Measurements from ENCODE around the gene ACTN1.

The ACTN1 gene

GRCh38 chr14:68983191-68983590 lies 4.1 kb upstream of the ACTN1 start:
- H3K27ac ChIP-seq (ENCODE audit: low read depth, low read length): no peak overlapping the region
- no peak overlapping the region for H3K9ac ChIP-seq (ENCODE audit: low read length)
- H3K36me3 ChIP-seq (ENCODE audit: control insufficient read depth, insufficient read depth, low read length): no peaks in the 10 kb centered on the region
- H3K4me3 ChIP-seq (ENCODE audit: low read length): no peak overlapping the region
- H3K27me3 ChIP-seq (ENCODE audit: control insufficient read depth, insufficient read depth, low read length): no peaks in the 10 kb centered on the region
- H3K4me1 ChIP-seq (ENCODE audit: control insufficient read depth, insufficient read depth, low read length): peaks cover 17% of the 10 kb centered on the region

GRCh38 chr14:68982581-68982980 lies 3.5 kb upstream of the ACTN1 start:
- Histone ChIP-seq H3K9ac (ENCODE audit: low read length) (no peak overlapping the region), H3K4me3 (ENCODE audit: low read length) (no peak overlapping the region), H3K4me1 (ENCODE audit: control insufficient read depth, insufficient read depth, low read length) (peaks cover 17% of the 10 kb centered on the region), H3K27ac (ENCODE audit: low read depth, low read length) (no peak overlapping the region), H3K27me3 (ENCODE audit: control insufficient read depth, insufficient read depth, low read length) (no peaks in the 10 kb centered on the region), H3K36me3 (ENCODE audit: control insufficient read depth, insufficient read depth, low read length) (no peaks in the 10 kb centered on the region)

DNA sequence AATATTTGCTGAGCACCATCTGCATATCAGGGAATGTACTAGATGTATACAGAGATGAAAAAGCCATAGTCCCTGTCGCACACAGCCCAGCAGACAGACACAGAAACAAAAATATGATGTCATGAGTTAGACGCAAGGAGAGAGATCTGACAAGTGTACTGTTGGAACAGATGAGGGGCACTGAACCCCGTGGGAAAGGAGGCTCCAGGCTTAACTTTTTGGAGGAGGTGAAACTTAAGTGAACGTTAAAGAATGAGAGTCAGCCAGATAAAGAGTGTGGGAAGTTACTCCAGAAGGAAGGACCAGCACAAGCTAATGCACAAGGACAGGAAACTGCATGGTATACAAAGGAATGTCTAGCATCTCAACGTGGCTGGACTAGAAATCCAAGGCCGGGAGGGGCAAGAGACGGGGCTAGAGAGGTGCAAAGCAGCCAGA lies 2.5 kb upstream of the ACTN1 start:
- H3K4me1 ChIP-seq (ENCODE audit: control insufficient read depth, insufficient read depth, low read length): peaks cover 24% of the 10 kb centered on the region
- no peak overlapping the region for H3K27ac ChIP-seq (ENCODE audit: low read depth, low read length)
- H3K36me3 ChIP-seq (ENCODE audit: control insufficient read depth, insufficient read depth, low read length): no peaks in the 10 kb centered on the region
- H3K27me3 ChIP-seq (ENCODE audit: control insufficient read depth, insufficient read depth, low read length): no peaks in the 10 kb centered on the region
- no peak overlapping the region for H3K9ac ChIP-seq (ENCODE audit: low read length)
- no peak overlapping the region for H3K4me3 ChIP-seq (ENCODE audit: low read length)

DNA sequence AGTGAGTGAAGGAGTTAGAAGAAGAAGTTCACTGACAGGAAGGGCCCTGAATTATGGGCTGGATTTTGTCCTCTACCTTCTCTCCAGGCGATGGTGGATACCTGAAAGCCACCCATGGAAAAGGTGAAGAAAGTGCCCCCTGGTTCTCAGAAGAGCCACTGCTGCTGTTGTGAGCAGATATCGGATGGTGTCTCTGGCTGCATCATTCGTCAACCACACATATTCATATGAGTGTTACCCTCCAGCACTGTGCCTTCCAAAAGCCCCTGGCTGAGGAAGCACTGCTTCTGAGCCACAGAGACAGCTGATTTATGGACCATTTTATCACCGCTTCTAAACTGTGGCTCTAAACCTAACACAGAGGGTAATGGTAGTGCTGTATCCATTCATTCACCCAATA lies 2.0 kb upstream of the ACTN1 start:
- Histone ChIP-seq H3K4me1 (ENCODE audit: control insufficient read depth, insufficient read depth, low read length) (peaks cover 28% of the 10 kb centered on the region), H3K27me3 (ENCODE audit: control insufficient read depth, insufficient read depth, low read length) (no peaks in the 10 kb centered on the region), H3K4me3 (ENCODE audit: low read length) (no peak overlapping the region), H3K9ac (ENCODE audit: low read length) (no peak overlapping the region), H3K27ac (ENCODE audit: low read depth, low read length) (no peak overlapping the region), H3K36me3 (ENCODE audit: control insufficient read depth, insufficient read depth, low read length) (no peaks in the 10 kb centered on the region)

GRCh38 chr14:68979722-68980451 lies 785 bp upstream of the ACTN1 start:
- Histone ChIP-seq H3K9ac (ENCODE audit: low read length) (peak overlapping the region; percentile 55), H3K4me3 (ENCODE audit: low read length) (peak overlapping the region; percentile 78), H3K36me3 (ENCODE audit: control insufficient read depth, insufficient read depth, low read length) (no peaks in the 10 kb centered on the region), H3K27me3 (ENCODE audit: control insufficient read depth, insufficient read depth, low read length) (no peaks in the 10 kb centered on the region), H3K27ac (ENCODE audit: low read depth, low read length) (peak overlapping the region; percentile 100), H3K4me1 (ENCODE audit: control insufficient read depth, insufficient read depth, low read length) (peaks cover 38% of the 10 kb centered on the region)

GRCh38 chr14:68978172-68978911 lies 760 bp downstream of the ACTN1 start:
- Histone ChIP-seq H3K27ac (ENCODE audit: low read depth, low read length) (peak overlapping the region; percentile 100), H3K27me3 (ENCODE audit: control insufficient read depth, insufficient read depth, low read length) (no peaks in the 10 kb centered on the region), H3K9ac (ENCODE audit: low read length) (peak overlapping the region; percentile 92), H3K4me3 (ENCODE audit: low read length) (peak overlapping the region; percentile 78), H3K4me1 (ENCODE audit: control insufficient read depth, insufficient read depth, low read length) (peaks cover 53% of the 10 kb centered on the region), H3K36me3 (ENCODE audit: control insufficient read depth, insufficient read depth, low read length) (no peaks in the 10 kb centered on the region)

DNA sequence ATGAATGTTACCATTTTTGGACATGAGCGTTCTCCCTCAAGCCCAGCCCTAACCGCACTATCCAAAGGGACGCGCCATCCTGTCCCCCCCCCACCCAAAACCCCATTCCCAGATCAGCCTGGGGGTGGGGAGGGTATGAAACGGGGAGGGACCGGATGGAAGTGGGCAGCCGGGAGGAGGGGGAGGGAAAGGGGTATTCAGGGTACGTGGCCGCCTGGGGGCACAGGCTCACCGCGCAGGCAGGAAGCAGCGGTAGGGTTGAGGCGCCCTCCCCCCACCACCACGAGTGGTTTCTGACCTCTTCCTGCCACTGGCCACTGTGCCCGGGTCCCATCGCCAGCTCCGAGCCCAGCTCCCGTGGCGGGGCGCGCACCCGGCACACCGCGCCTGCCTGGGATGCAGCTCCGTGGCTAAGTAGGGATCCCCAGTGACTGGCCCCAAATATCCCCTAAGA lies 1.4 kb downstream of the ACTN1 start:
- peak overlapping the region; percentile 92 for H3K9ac ChIP-seq (ENCODE audit: low read length)
- no peaks in the 10 kb centered on the region for H3K36me3 ChIP-seq (ENCODE audit: control insufficient read depth, insufficient read depth, low read length)
- peaks cover 51% of the 10 kb centered on the region for H3K4me1 ChIP-seq (ENCODE audit: control insufficient read depth, insufficient read depth, low read length)
- H3K27ac ChIP-seq (ENCODE audit: low read depth, low read length): peak overlapping the region; percentile 100
- H3K4me3 ChIP-seq (ENCODE audit: low read length): peak overlapping the region; percentile 78
- H3K27me3 ChIP-seq (ENCODE audit: control insufficient read depth, insufficient read depth, low read length): no peaks in the 10 kb centered on the region

DNA sequence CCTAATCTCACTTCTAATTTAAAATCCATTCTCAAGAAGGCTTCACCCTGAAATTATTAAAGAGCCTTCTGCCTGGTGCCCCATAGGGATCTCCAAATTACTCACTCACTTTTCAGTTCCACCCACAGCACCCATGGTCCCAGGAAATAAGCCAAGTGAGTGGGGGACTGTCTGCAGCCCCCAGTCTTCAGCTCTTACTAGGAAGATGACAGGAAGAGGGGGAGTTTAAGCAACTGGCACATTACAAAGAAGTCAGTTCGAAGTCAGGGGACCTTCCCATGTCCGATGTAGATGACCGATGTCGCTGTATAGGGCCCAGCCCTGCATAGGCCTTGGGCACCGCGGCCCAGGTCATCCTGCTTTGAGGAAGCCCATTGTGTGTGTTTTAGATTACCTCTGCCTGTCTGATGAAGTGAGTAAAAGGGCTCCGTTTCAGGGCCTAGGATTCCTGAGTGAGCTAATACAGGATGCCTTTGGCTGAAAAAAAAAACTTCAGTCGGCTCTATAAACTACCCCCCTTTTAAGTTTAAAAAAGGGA lies 1.9 kb downstream of the ACTN1 start:
- Histone ChIP-seq H3K4me3 (ENCODE audit: low read length) (peak overlapping the region; percentile 78), H3K27ac (ENCODE audit: low read depth, low read length) (peak overlapping the region; percentile 100), H3K4me1 (ENCODE audit: control insufficient read depth, insufficient read depth, low read length) (peaks cover 55% of the 10 kb centered on the region)

DNA sequence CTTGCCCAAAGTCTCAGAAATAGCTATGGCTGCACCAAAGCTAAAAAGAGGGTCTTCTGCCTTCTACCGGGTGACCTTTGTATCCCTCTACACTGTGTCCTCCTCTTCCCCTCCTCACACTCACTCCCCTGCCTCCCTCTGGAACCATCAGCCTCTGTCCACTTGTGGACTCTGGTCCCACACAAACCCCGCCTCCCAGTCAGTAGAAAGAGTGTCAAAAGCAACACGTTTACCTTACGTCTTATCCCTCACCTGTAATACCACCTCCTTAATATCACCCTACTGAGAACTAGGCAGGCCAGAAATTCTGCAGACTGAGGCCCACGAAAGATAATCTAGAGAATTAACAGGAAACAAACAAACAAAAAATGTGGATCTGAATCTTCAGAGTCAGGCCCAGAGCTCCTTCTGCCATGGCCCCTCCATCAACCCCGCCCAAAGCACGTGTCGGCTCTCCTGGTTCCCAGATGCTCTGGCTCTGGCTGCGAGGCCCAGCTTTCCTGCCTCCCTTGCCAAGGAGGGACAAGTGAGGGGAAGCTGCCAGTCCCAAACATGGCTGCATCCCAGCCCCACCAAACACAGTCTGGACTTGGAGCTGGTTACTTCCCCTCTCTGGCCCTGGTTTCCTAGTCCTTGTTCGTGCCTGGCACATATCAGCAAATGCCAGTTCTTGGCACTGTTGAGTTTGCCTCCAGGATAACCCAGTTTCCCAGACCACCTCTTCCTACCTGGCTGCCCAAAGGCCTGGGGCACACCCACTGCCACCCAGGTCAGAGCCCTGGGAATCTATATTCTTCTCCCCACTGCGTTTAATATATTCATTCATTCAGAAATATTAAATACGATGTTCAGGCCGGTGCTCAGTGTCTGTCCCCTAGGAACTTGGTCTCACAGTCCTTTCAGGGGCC lies 2.7 kb downstream of the ACTN1 start:
- Histone ChIP-seq H3K4me1 (ENCODE audit: control insufficient read depth, insufficient read depth, low read length) (peaks cover 60% of the 10 kb centered on the region), H3K27ac (ENCODE audit: low read depth, low read length) (peak overlapping the region; percentile 100), H3K4me3 (ENCODE audit: low read length) (peak overlapping the region; percentile 78), H3K9ac (ENCODE audit: low read length) (peak overlapping the region; percentile 2), H3K36me3 (ENCODE audit: control insufficient read depth, insufficient read depth, low read length) (peaks cover 2% of the 10 kb centered on the region), H3K27me3 (ENCODE audit: control insufficient read depth, insufficient read depth, low read length) (no peaks in the 10 kb centered on the region)

More for the DNA sequence above, 1.9 kb downstream of the ACTN1 start:
- peaks cover 2% of the 10 kb centered on the region for H3K36me3 ChIP-seq (ENCODE audit: control insufficient read depth, insufficient read depth, low read length)
- H3K9ac ChIP-seq (ENCODE audit: low read length): peak overlapping the region; percentile 2
- H3K27me3 ChIP-seq (ENCODE audit: control insufficient read depth, insufficient read depth, low read length): no peaks in the 10 kb centered on the region

DNA sequence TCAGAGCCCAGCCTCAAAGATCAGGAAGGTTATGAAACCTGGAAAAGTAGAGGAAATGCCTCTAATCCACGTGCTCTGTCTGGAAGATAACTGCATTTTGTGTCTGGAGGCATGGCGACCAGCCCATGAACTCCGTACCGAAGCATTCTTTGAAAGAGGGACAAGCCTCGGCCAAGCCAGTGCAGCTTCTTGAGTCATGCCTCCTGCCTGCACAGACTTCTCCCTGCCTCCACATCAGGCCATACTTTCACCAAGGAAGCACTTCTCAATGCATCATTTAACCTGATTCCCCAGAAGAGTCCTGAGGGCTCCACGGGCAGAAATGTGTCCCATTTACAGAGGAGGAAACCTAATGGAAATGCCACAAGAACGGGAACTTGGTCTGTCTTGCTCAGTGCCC lies 3.4 kb downstream of the ACTN1 start:
- Histone ChIP-seq H3K36me3 (ENCODE audit: control insufficient read depth, insufficient read depth, low read length) (peaks cover 2% of the 10 kb centered on the region), H3K27me3 (ENCODE audit: control insufficient read depth, insufficient read depth, low read length) (no peaks in the 10 kb centered on the region), H3K9ac (ENCODE audit: low read length) (no peak overlapping the region), H3K4me1 (ENCODE audit: control insufficient read depth, insufficient read depth, low read length) (peaks cover 65% of the 10 kb centered on the region), H3K27ac (ENCODE audit: low read depth, low read length) (peak overlapping the region; percentile 100), H3K4me3 (ENCODE audit: low read length) (peak overlapping the region; percentile 11)

GRCh38 chr14:68974759-68975347 lies 4.2 kb downstream of the ACTN1 start:
- H3K4me3 ChIP-seq (ENCODE audit: low read length): no peak overlapping the region
- peak overlapping the region; percentile 100 for H3K27ac ChIP-seq (ENCODE audit: low read depth, low read length)
- no peaks in the 10 kb centered on the region for H3K27me3 ChIP-seq (ENCODE audit: control insufficient read depth, insufficient read depth, low read length)
- H3K9ac ChIP-seq (ENCODE audit: low read length): no peak overlapping the region
- H3K36me3 ChIP-seq (ENCODE audit: control insufficient read depth, insufficient read depth, low read length): peaks cover 2% of the 10 kb centered on the region
- peaks cover 69% of the 10 kb centered on the region for H3K4me1 ChIP-seq (ENCODE audit: control insufficient read depth, insufficient read depth, low read length)
